Fibroblast of lung (primary cell): Measurements from ENCODE around the gene BIRC5.

Experiments
- CTCF ChIP-seq, 2 donors: IDR thresholded peaks in 1 of 2; conservative IDR thresholded peaks in 1 of 2; 1 replicate in 1 of 2; 2 replicates in 1 of 2; pipeline ENCODE4 v1.5.1; 2011 to 2012; ENCODE audit warnings: low read length in 2 of 2, control low read depth in 1 of 2, inconsistent platforms in 1 of 2, low read depth in 1 of 2, mild to moderate bottlenecking in 1 of 2
- EZH2 ChIP-seq: IDR thresholded peaks from 2 replicates; pipeline ENCODE4 v1.5.1; 2012; ENCODE audit warnings: low read length, control low read depth, mild to moderate bottlenecking; ENCODE audit errors: missing control alignments

- no peak for TF ChIP-seq CTCF (conservative IDR thresholded peaks at IDR 0.05 in 1 of 2, IDR thresholded peaks at IDR 0.05 in 1 of 2; ENCODE audit: low read depth in 1 of 2, low read length in 2 of 2)
- TF ChIP-seq EZH2: no peak
Observed at GRCh38 chr17:78206298-78206697, 7.8 kb upstream of the BIRC5 start.
